ENCODE measurements around the gene PCDHB7. TPM values are rescaled to one million over a fixed set of nuclear protein-coding genes. Genes with fewer than 3 reads are reported as not detected.
"Not testable (repeated sequence)": the region's sequence is repeated elsewhere in the genome, so short reads cannot be mapped to it uniquely, and the experiment has no call there.

The PCDHB7 gene
- total RNA-seq, 3 donors from 2014 or later: 2.3 to 4.6 (median 3.4) TPM

- no peak for DNase-seq (ENCODE audit: low spot score in 2 of 2)
- H3K36me3 ChIP-seq: no peaks in the 10 kb centered on the region
- no peak overlapping the region for H3K27ac ChIP-seq
- H3K4me1 ChIP-seq: no peaks in the 10 kb centered on the region
- no peaks in the 10 kb centered on the region for H3K27me3 ChIP-seq
- intact Hi-C loops (cut with DNase I; ENCODE audit: low total_unique reads): no loop called here
- H3K4me3 ChIP-seq: peak overlapping the region; percentile 29 to 56 (median 41)
- H3K9me3 ChIP-seq: peaks cover 53 to 86% of the 10 kb centered on the region in 2 donors
- TF ChIP-seq CTCF (IDR thresholded peaks at IDR 0.05) (no peak), POLR2AphosphoS5 (IDR thresholded peaks at IDR 0.05) (no peak), POLR2A (IDR thresholded peaks at IDR 0.05) (no peak)
These were observed 36.7 kb upstream of the PCDHB7 start for GRCh38 chr5:141135718-141136266.

GRCh38 chr5:141137346-141137745 is 35.1 kb upstream of the PCDHB7 start:
- intact Hi-C loops (cut with DNase I; ENCODE audit: low total_unique reads); H3K4me3 ChIP-seq; H3K36me3 ChIP-seq; DNase-seq (ENCODE audit: low spot score in 2 of 2); H3K4me1 ChIP-seq; H3K27me3 ChIP-seq; H3K27ac ChIP-seq: not testable (repeated sequence)
- peaks cover 58 to 98% of the 10 kb centered on the region in 2 donors for H3K9me3 ChIP-seq

GRCh38 chr5:141149812-141150211 is 22.6 kb upstream of the PCDHB7 start, which contains the start of gene PCDHB6:
Gene PCDHB6, plus strand, starts transcription at chr5:141150057. Its CDS starts 201 bp downstream, at chr5:141150258.
- TF ChIP-seq CTCF (IDR thresholded peaks at IDR 0.05) (no peak), POLR2A (IDR thresholded peaks at IDR 0.05) (no peak), POLR2AphosphoS5 (IDR thresholded peaks at IDR 0.05) (no peak)
- no peak within 1 kb of the TSS for H3K27ac ChIP-seq
- no peak for DNase-seq (ENCODE audit: low spot score in 2 of 2)
- peak within 1 kb of the TSS in 2 of 3 donors; percentile 7 to 51 for H3K4me3 ChIP-seq
- H3K36me3 ChIP-seq: no peaks in the 10 kb centered on the region
- no peaks in the 10 kb centered on the region for H3K4me1 ChIP-seq
- H3K27me3 ChIP-seq: no peaks in the 10 kb centered on the region
- intact Hi-C loops (cut with DNase I; ENCODE audit: low total_unique reads): no loop called here
- H3K9me3 ChIP-seq: peaks cover 43 to 100% of the 10 kb centered on the region in 2 donors

GRCh38 chr5:141150224-141150992 is 22.0 kb upstream of the PCDHB7 start:
- no peak overlapping the region for H3K27ac ChIP-seq
- intact Hi-C loops (cut with DNase I; ENCODE audit: low total_unique reads): no loop called here
- no peaks in the 10 kb centered on the region for H3K4me1 ChIP-seq
- H3K9me3 ChIP-seq: peaks cover 49 to 99% of the 10 kb centered on the region in 2 donors
- H3K27me3 ChIP-seq: no peaks in the 10 kb centered on the region
- DNase-seq (ENCODE audit: low spot score in 2 of 2): no peak
- TF ChIP-seq CTCF (IDR thresholded peaks at IDR 0.05): no peak
- no peak for TF ChIP-seq POLR2A (IDR thresholded peaks at IDR 0.05)
- no peak for TF ChIP-seq POLR2AphosphoS5 (IDR thresholded peaks at IDR 0.05)
- peak overlapping the region in 2 of 3 donors; percentile 7 to 51 for H3K4me3 ChIP-seq
- no peaks in the 10 kb centered on the region for H3K36me3 ChIP-seq

- Histone ChIP-seq H3K27me3 (no peaks in the 10 kb centered on the region), H3K4me3 (peak overlapping the region in 1 of 3 donors; percentile 51), H3K27ac (no peak overlapping the region), H3K4me1 (no peaks in the 10 kb centered on the region), H3K9me3 (peaks cover 51 to 99% of the 10 kb centered on the region in 2 donors), H3K36me3 (no peaks in the 10 kb centered on the region)
- no peak for DNase-seq (ENCODE audit: low spot score in 2 of 2)
- TF ChIP-seq CTCF (IDR thresholded peaks at IDR 0.05) (no peak), POLR2AphosphoS5 (IDR thresholded peaks at IDR 0.05) (no peak), POLR2A (IDR thresholded peaks at IDR 0.05) (no peak)
- intact Hi-C loops (cut with DNase I; ENCODE audit: low total_unique reads): no loop called here
These were observed 21.5 kb upstream of the PCDHB7 start for GRCh38 chr5:141150993-141151325.

- H3K36me3 ChIP-seq; DNase-seq (ENCODE audit: low spot score in 2 of 2); H3K4me1 ChIP-seq; H3K27ac ChIP-seq; H3K4me3 ChIP-seq; H3K27me3 ChIP-seq; intact Hi-C loops (cut with DNase I; ENCODE audit: low total_unique reads): not testable (repeated sequence)
- peaks cover 58 to 99% of the 10 kb centered on the region in 2 donors for H3K9me3 ChIP-seq
These were observed 20.8 kb upstream of the PCDHB7 start for GRCh38 chr5:141151632-141152031.

- H3K27ac ChIP-seq; H3K27me3 ChIP-seq; intact Hi-C loops (cut with DNase I; ENCODE audit: low total_unique reads); H3K4me3 ChIP-seq; DNase-seq (ENCODE audit: low spot score in 2 of 2); H3K36me3 ChIP-seq; H3K4me1 ChIP-seq: not testable (repeated sequence)
- H3K9me3 ChIP-seq: peaks cover 63 to 99% of the 10 kb centered on the region in 2 donors
These were observed 20.3 kb upstream of the PCDHB7 start for GRCh38 chr5:141152096-141152495.
